Neural cell (in vitro differentiated cells): ENCODE measurements around the gene PLA2G2C. TPM values are rescaled to one million over a fixed set of nuclear protein-coding genes. Genes with fewer than 3 reads are reported as not detected.

ENCODE experiments used
- H2AFZ ChIP-seq: fragments of 200-600, 300-800 bp; sonication (generic), shearing (Covaris generic); 2 replicates; pipeline ENCODE4 v1.6.0; 2014; ENCODE audit warnings: low read depth, mild to moderate bottlenecking, antibody characterized with exemption, low read length, moderate library complexity
- H3F3A ChIP-seq: fragments of 200-600 bp; shearing (Covaris generic); 2 replicates; pipeline ENCODE4 v1.6.1; 2016; ENCODE audit warnings: mild to moderate bottlenecking, moderate library complexity, mixed read lengths, antibody characterized with exemption, low read length; ENCODE audit not compliant: insufficient read depth, poor library complexity, severe bottlenecking
- H3K27ac ChIP-seq: fragments of 200-600, 300-800 bp; sonication (generic), shearing (Covaris generic); 2 replicates; pipeline ENCODE4 v1.5.1; 2014; ENCODE audit warnings: mild to moderate bottlenecking, low read length, moderate library complexity
- H3K27me3 ChIP-seq: fragments of 300-800, 200-600 bp; sonication (generic), shearing (Covaris generic); 2 replicates; pipeline ENCODE4 v1.6.0; 2014; ENCODE audit warnings: mild to moderate bottlenecking, low read depth, low read length, moderate library complexity; ENCODE audit not compliant: insufficient read depth
- H3K36me3 ChIP-seq: fragments of 300-800, 200-600 bp; sonication (generic), shearing (Covaris generic); 2 replicates; pipeline ENCODE4 v1.5.1; 2014; ENCODE audit warnings: mild to moderate bottlenecking, antibody characterized with exemption, low read length, moderate library complexity; ENCODE audit not compliant: insufficient read depth
- H3K4me2 ChIP-seq: fragments of 300-800, 200-600 bp; sonication (generic), shearing (Covaris generic); 2 replicates; pipeline ENCODE4 v1.6.0; 2014; ENCODE audit warnings: mild to moderate bottlenecking, low read length
- H3K4me3 ChIP-seq: fragments of 300-800, 200-600 bp; sonication (generic), shearing (Covaris generic); 2 replicates; pipeline ENCODE4 v1.5.1; 2014; ENCODE audit warnings: mild to moderate bottlenecking, low read length, moderate library complexity
- H3K79me2 ChIP-seq: fragments of 200-600 bp; shearing (Covaris generic); replicated peaks from 2 replicates; pipeline ENCODE4 v1.6.0; 2014; ENCODE audit warnings: mild to moderate bottlenecking, low read length, moderate library complexity; ENCODE audit not compliant: insufficient read depth
- H3K9ac ChIP-seq: fragments of 300-800, 200-600 bp; sonication (generic), shearing (Covaris generic); 2 replicates; pipeline ENCODE4 v1.6.1; 2016; ENCODE audit warnings: mild to moderate bottlenecking, low read length, mixed read lengths
- H3K9me2 ChIP-seq: fragments of 200-600 bp; shearing (Covaris generic); 2 replicates; pipeline ENCODE4 v1.6.1; 2016; ENCODE audit warnings: mild to moderate bottlenecking, low read length, mixed read lengths; ENCODE audit not compliant: insufficient read depth
- H3K9me3 ChIP-seq: fragments of 200-600, 300-800 bp; sonication (generic), shearing (Covaris generic); 2 replicates; pipeline ENCODE4 v1.6.1; 2016; ENCODE audit warnings: mild to moderate bottlenecking, mixed run types, low read length, moderate library complexity, mixed read lengths
- H4K20me1 ChIP-seq: fragments of 200-600 bp; shearing (Covaris generic); 2 replicates; pipeline ENCODE4 v1.6.1; 2016; ENCODE audit warnings: mild to moderate bottlenecking, mixed run types; ENCODE audit not compliant: insufficient read depth
- EP300 ChIP-seq: fragments of 450-650 bp; conservative IDR thresholded peaks from 2 replicates; pipeline ENCODE4 v1.6.1; 2014; ENCODE audit warnings: antibody characterized with exemption, mild to moderate bottlenecking, moderate library complexity; ENCODE audit not compliant: poor library complexity, severe bottlenecking
- EZH2 ChIP-seq: fragments of 200-600, 300-800 bp; shearing (Covaris generic), sonication (generic); IDR thresholded peaks from 2 replicates; pipeline ENCODE4 v1.6.1; 2014; ENCODE audit warnings: antibody characterized with exemption, low read length, borderline replicate concordance, mild to moderate bottlenecking; ENCODE audit not compliant: insufficient read depth, poor library complexity, severe bottlenecking
- MXI1 ChIP-seq: fragments of 450-650 bp; conservative IDR thresholded peaks from 2 replicates; pipeline ENCODE4 v1.6.1; 2014; ENCODE audit warnings: antibody characterized with exemption, mild to moderate bottlenecking; ENCODE audit not compliant: poor library complexity, severe bottlenecking
- POLR2AphosphoS5 ChIP-seq: IDR thresholded peaks from 2 replicates; pipeline ENCODE4 v1.6.1; 2012
- RAD21 ChIP-seq: fragments of 450-650 bp; conservative IDR thresholded peaks from 2 replicates; pipeline ENCODE4 v1.6.1; 2014; ENCODE audit warnings: antibody characterized with exemption, mild to moderate bottlenecking, moderate library complexity
- SMC3 ChIP-seq: fragments of 450-650 bp; conservative IDR thresholded peaks from 2 replicates; pipeline ENCODE4 v1.6.1; 2014; ENCODE audit warnings: antibody characterized with exemption, mild to moderate bottlenecking, moderate library complexity; ENCODE audit not compliant: poor library complexity
- TAF1 ChIP-seq: IDR thresholded peaks from 2 replicates; pipeline ENCODE4 v1.6.1; 2012; ENCODE audit warnings: low read depth
- polyA plus RNA-seq: library from polyadenylated mRNA; depleted of rRNA; stranded (reverse); fragments of >200 nt; gene quantifications from 2 replicates; pipeline ENCODE4 v1.2.3, GENCODE V29; 2014
- TF ChIP-seq, protein P1 (sequence below): fragments of 450-650 bp; IDR thresholded peaks from 2 replicates; pipeline ENCODE4 v1.5.1; 2014; ENCODE audit warnings: antibody characterized with exemption, mild to moderate bottlenecking, moderate library complexity; ENCODE audit not compliant: poor library complexity, severe bottlenecking
- TF ChIP-seq, protein P2 (sequence below): IDR thresholded peaks from 2 replicates; pipeline ENCODE4 v1.6.1; 2012; ENCODE audit warnings: borderline replicate concordance

The PLA2G2C gene
- polyA plus RNA-seq, 1 donor from 2014 or later = not detected

DNA sequence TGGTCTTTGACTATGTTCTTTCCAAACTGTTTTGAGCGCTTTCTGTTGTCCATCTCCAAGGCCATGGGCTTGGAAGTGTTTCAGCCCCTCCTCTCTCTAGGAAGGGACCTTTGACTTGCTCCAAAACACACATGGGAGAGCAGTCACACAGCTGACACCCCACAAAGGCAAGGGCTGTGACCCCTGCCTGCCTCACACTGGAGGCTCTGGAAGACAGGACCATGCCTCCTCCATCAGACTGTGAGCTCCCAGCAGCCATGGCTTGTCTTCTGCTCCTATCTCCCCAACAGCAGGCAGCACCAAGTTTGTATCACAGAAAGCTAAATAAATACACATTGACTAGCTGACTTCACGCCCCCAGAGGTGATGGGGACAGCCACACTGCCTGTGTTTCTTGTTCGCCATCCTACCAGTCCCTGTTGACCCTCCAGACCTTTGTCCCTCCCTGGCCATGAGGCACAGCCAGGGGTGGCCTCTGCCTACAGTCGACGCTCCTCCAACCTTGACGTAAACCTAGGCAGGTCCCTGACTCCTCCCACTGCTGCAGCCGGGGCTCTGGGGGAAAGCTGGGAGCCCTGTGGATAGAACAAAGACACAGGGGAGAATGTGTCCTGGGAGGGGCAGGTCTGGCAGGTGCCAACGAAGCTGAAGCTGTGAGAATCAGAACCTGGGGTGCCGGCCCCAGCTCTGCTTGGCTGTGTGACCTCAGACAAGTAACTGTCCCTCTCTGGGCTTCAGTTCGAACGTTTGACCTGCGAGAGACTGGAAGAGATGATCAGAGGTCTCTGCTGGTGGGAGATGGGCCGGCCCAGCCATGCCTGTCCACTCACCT, 42.4 kb downstream of the PLA2G2C start:
- no peak overlapping the region for H3K4me2 ChIP-seq
- H3K36me3 ChIP-seq = no peaks in the 10 kb centered on the region
- no peak overlapping the region for H3K4me3 ChIP-seq
- H3K9ac ChIP-seq = no peak overlapping the region
- H3F3A ChIP-seq = no peaks in the 10 kb centered on the region
- H4K20me1 ChIP-seq = no peaks in the 10 kb centered on the region
- no peak overlapping the region for H2AFZ ChIP-seq
- H3K9me3 ChIP-seq = no peaks in the 10 kb centered on the region
- TF ChIP-seq MXI1 (no peak), POLR2AphosphoS5 (no peak), TAF1 (no peak), EZH2 (no peak), SMC3 (no peak), RAD21 (no peak), EP300 (no peak)
- TF ChIP-seq, protein P1, sequence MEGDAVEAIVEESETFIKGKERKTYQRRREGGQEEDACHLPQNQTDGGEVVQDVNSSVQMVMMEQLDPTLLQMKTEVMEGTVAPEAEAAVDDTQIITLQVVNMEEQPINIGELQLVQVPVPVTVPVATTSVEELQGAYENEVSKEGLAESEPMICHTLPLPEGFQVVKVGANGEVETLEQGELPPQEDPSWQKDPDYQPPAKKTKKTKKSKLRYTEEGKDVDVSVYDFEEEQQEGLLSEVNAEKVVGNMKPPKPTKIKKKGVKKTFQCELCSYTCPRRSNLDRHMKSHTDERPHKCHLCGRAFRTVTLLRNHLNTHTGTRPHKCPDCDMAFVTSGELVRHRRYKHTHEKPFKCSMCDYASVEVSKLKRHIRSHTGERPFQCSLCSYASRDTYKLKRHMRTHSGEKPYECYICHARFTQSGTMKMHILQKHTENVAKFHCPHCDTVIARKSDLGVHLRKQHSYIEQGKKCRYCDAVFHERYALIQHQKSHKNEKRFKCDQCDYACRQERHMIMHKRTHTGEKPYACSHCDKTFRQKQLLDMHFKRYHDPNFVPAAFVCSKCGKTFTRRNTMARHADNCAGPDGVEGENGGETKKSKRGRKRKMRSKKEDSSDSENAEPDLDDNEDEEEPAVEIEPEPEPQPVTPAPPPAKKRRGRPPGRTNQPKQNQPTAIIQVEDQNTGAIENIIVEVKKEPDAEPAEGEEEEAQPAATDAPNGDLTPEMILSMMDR = no peak
- TF ChIP-seq, protein P2, sequence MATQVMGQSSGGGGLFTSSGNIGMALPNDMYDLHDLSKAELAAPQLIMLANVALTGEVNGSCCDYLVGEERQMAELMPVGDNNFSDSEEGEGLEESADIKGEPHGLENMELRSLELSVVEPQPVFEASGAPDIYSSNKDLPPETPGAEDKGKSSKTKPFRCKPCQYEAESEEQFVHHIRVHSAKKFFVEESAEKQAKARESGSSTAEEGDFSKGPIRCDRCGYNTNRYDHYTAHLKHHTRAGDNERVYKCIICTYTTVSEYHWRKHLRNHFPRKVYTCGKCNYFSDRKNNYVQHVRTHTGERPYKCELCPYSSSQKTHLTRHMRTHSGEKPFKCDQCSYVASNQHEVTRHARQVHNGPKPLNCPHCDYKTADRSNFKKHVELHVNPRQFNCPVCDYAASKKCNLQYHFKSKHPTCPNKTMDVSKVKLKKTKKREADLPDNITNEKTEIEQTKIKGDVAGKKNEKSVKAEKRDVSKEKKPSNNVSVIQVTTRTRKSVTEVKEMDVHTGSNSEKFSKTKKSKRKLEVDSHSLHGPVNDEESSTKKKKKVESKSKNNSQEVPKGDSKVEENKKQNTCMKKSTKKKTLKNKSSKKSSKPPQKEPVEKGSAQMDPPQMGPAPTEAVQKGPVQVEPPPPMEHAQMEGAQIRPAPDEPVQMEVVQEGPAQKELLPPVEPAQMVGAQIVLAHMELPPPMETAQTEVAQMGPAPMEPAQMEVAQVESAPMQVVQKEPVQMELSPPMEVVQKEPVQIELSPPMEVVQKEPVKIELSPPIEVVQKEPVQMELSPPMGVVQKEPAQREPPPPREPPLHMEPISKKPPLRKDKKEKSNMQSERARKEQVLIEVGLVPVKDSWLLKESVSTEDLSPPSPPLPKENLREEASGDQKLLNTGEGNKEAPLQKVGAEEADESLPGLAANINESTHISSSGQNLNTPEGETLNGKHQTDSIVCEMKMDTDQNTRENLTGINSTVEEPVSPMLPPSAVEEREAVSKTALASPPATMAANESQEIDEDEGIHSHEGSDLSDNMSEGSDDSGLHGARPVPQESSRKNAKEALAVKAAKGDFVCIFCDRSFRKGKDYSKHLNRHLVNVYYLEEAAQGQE = no peak
- H3K27me3 ChIP-seq = no peaks in the 10 kb centered on the region
- no peaks in the 10 kb centered on the region for H3K9me2 ChIP-seq
- H3K27ac ChIP-seq = no peak overlapping the region
- H3K79me2 ChIP-seq = no peaks in the 10 kb centered on the region

DNA sequence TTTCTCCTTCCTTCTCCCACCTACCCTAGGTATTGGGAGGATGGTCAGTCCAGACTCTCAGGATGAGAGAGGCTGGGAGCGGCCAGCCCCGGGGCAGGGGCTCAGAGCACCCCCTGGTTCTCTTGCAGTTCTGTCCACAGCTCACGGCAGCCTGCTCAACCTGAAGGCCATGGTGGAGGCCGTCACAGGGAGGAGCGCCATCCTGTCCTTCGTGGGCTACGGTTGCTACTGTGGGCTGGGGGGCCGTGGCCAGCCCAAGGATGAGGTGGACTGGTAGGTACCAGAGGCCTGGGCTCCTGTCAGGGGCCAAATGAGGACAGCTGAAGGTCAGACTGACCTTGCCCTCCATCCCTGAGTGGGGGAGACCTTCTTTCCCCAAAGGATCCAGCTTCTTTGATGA, 43.0 kb downstream of the PLA2G2C start:
- TF ChIP-seq EP300 = no peak
- TF ChIP-seq EZH2 = no peak
- TF ChIP-seq RAD21 = no peak
- TF ChIP-seq, protein P2 = no peak
- TF ChIP-seq POLR2AphosphoS5 = no peak
- TF ChIP-seq TAF1 = no peak
- TF ChIP-seq MXI1 = no peak
- TF ChIP-seq SMC3 = no peak
- TF ChIP-seq, protein P1 = no peak
- no peak overlapping the region for H3K4me3 ChIP-seq
- H4K20me1 ChIP-seq = no peaks in the 10 kb centered on the region
- H3K9me2 ChIP-seq = no peaks in the 10 kb centered on the region
- H3K9me3 ChIP-seq = no peaks in the 10 kb centered on the region
- H3K27ac ChIP-seq = no peak overlapping the region
- H3K9ac ChIP-seq = no peak overlapping the region
- H3K79me2 ChIP-seq = no peaks in the 10 kb centered on the region
- no peak overlapping the region for H2AFZ ChIP-seq
- no peaks in the 10 kb centered on the region for H3K36me3 ChIP-seq
- no peak overlapping the region for H3K4me2 ChIP-seq
- H3F3A ChIP-seq = no peaks in the 10 kb centered on the region
- no peaks in the 10 kb centered on the region for H3K27me3 ChIP-seq
